C4-2B (cell line): ENCODE data around the gene KIF23.

Experiments
- H3K27ac ChIP-seq: fragments of 450-650 bp; 2 replicates; pipeline ENCODE4 v1.5.1; 2017
- ZFX ChIP-seq: fragments of 450-650 bp; IDR thresholded peaks from 2 replicates; pipeline ENCODE4 v1.6.1; 2017
- TF ChIP-seq, protein P1 (sequence below): fragments of 450-650 bp; conservative IDR thresholded peaks from 2 replicates; pipeline ENCODE4 v1.5.1; 2017; ENCODE audit warnings: mild to moderate bottlenecking

The KIF23 gene

DNA sequence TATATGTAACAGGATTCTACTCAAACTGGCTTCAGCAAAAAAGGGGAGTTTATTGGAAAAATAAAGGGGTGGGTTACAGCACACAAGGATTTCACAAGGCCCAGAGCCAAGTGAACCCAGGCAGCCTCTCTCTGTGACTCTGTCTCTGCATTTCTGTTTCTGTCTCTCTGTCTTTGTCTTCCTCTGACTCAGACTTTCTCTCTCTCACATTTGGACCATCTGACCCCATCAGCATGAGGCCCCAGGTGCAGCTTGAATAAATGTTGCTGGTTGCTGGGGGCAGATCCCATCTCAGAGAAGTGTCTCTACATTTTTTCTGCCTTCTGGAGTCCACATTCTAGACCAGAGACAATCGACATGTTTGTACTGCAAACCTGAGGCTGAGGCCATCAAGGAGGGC is 83.5 kb downstream of the KIF23 start:
- no peak overlapping the region for H3K27ac ChIP-seq
- no peak for TF ChIP-seq ZFX
- TF ChIP-seq, protein P1, sequence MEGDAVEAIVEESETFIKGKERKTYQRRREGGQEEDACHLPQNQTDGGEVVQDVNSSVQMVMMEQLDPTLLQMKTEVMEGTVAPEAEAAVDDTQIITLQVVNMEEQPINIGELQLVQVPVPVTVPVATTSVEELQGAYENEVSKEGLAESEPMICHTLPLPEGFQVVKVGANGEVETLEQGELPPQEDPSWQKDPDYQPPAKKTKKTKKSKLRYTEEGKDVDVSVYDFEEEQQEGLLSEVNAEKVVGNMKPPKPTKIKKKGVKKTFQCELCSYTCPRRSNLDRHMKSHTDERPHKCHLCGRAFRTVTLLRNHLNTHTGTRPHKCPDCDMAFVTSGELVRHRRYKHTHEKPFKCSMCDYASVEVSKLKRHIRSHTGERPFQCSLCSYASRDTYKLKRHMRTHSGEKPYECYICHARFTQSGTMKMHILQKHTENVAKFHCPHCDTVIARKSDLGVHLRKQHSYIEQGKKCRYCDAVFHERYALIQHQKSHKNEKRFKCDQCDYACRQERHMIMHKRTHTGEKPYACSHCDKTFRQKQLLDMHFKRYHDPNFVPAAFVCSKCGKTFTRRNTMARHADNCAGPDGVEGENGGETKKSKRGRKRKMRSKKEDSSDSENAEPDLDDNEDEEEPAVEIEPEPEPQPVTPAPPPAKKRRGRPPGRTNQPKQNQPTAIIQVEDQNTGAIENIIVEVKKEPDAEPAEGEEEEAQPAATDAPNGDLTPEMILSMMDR = no peak
